Ishikawa (cell line): ENCODE measurements around the gene EDC3.

Experiments
- CEBPB ChIP-seq: IDR thresholded peaks from 2 replicates; pipeline ENCODE4 v1.6.1; 2012
- EP300 ChIP-seq: IDR thresholded peaks from 2 replicates; pipeline ENCODE4 v1.6.1; 2012; ENCODE audit warnings: borderline replicate concordance
- FOXM1 ChIP-seq: IDR thresholded peaks from 2 replicates; pipeline ENCODE4 v1.6.1; 2012; ENCODE audit warnings: low read depth, borderline replicate concordance
- NFIC ChIP-seq: IDR thresholded peaks from 2 replicates; pipeline ENCODE4 v1.6.1; 2012
- RAD21 ChIP-seq: IDR thresholded peaks from 2 replicates; pipeline ENCODE4 v1.6.1; 2012; ENCODE audit warnings: low read depth
- TAF1 ChIP-seq: IDR thresholded peaks from 2 replicates; pipeline ENCODE4 v1.6.1; 2012; ENCODE audit warnings: low read depth, mild to moderate bottlenecking
- TCF12 ChIP-seq: IDR thresholded peaks from 2 replicates; pipeline ENCODE4 v1.6.1; 2012; ENCODE audit warnings: low read depth
- YY1 ChIP-seq: IDR thresholded peaks from 2 replicates; pipeline ENCODE4 v1.6.1; 2012; ENCODE audit warnings: low read depth
- TF ChIP-seq, protein P1 (sequence below): IDR thresholded peaks from 2 replicates; pipeline ENCODE4 v1.6.1; 2012; ENCODE audit warnings: low read depth, mild to moderate bottlenecking
- TF ChIP-seq, protein P2 (sequence below): IDR thresholded peaks from 2 replicates; pipeline ENCODE4 v1.6.1; 2012

DNA sequence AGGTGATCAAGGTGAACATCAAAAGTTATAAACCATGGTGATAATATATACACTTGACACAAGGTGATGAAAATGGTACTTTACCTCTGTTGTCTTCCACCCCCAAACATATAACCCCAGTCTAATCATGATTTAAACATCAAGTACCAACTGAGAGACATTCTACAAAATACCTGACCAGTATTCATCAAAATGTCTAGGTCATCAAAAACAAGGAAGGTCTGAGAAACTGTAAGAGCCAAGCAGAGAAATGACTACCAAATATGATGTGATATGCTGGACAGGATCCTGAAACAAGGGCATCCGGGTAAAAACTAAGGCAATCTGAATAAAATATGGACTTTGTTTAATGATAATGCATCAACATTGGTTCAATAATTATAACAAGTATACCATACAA is 27.8 kb downstream of the EDC3 start:
- TF ChIP-seq YY1 (no peak), RAD21 (no peak), TCF12 (no peak), TAF1 (no peak), EP300 (no peak), FOXM1 (no peak), NFIC (no peak), CEBPB (no peak)
- TF ChIP-seq, protein P1, sequence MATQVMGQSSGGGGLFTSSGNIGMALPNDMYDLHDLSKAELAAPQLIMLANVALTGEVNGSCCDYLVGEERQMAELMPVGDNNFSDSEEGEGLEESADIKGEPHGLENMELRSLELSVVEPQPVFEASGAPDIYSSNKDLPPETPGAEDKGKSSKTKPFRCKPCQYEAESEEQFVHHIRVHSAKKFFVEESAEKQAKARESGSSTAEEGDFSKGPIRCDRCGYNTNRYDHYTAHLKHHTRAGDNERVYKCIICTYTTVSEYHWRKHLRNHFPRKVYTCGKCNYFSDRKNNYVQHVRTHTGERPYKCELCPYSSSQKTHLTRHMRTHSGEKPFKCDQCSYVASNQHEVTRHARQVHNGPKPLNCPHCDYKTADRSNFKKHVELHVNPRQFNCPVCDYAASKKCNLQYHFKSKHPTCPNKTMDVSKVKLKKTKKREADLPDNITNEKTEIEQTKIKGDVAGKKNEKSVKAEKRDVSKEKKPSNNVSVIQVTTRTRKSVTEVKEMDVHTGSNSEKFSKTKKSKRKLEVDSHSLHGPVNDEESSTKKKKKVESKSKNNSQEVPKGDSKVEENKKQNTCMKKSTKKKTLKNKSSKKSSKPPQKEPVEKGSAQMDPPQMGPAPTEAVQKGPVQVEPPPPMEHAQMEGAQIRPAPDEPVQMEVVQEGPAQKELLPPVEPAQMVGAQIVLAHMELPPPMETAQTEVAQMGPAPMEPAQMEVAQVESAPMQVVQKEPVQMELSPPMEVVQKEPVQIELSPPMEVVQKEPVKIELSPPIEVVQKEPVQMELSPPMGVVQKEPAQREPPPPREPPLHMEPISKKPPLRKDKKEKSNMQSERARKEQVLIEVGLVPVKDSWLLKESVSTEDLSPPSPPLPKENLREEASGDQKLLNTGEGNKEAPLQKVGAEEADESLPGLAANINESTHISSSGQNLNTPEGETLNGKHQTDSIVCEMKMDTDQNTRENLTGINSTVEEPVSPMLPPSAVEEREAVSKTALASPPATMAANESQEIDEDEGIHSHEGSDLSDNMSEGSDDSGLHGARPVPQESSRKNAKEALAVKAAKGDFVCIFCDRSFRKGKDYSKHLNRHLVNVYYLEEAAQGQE: no peak
- TF ChIP-seq, protein P2, sequence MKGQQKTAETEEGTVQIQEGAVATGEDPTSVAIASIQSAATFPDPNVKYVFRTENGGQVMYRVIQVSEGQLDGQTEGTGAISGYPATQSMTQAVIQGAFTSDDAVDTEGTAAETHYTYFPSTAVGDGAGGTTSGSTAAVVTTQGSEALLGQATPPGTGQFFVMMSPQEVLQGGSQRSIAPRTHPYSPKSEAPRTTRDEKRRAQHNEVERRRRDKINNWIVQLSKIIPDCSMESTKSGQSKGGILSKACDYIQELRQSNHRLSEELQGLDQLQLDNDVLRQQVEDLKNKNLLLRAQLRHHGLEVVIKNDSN: no peak
